ENCODE data around the gene TCEAL9.

Gene TCEAL9

DNA sequence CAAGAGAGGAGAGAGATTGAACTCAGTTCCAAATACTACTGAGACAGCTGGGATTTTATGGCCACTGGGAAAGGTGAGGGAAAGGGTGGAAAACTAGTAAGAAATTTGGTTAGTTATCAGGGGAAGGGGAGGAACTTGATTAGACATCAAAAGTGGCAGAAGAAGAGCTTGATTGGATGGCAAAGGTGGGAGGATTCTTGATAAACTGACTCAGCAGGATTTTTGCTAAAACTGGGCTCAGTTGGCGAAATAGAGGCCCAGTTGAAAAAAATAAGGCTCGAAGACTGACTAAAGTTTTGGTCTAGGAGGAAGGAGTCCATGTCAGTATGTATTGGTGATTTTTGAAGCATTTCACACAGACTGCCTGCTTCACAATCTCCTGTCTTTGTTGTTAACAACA is 30.0 kb downstream of the TCEAL9 start:
- no peak for DNase-seq (ENCODE audit: extremely low read depth, low read depth)
- TF ChIP-seq, protein P1, sequence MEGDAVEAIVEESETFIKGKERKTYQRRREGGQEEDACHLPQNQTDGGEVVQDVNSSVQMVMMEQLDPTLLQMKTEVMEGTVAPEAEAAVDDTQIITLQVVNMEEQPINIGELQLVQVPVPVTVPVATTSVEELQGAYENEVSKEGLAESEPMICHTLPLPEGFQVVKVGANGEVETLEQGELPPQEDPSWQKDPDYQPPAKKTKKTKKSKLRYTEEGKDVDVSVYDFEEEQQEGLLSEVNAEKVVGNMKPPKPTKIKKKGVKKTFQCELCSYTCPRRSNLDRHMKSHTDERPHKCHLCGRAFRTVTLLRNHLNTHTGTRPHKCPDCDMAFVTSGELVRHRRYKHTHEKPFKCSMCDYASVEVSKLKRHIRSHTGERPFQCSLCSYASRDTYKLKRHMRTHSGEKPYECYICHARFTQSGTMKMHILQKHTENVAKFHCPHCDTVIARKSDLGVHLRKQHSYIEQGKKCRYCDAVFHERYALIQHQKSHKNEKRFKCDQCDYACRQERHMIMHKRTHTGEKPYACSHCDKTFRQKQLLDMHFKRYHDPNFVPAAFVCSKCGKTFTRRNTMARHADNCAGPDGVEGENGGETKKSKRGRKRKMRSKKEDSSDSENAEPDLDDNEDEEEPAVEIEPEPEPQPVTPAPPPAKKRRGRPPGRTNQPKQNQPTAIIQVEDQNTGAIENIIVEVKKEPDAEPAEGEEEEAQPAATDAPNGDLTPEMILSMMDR (IDR thresholded peaks at IDR 0.05; ENCODE audit: low read depth, low read length), result no peak

DNA sequence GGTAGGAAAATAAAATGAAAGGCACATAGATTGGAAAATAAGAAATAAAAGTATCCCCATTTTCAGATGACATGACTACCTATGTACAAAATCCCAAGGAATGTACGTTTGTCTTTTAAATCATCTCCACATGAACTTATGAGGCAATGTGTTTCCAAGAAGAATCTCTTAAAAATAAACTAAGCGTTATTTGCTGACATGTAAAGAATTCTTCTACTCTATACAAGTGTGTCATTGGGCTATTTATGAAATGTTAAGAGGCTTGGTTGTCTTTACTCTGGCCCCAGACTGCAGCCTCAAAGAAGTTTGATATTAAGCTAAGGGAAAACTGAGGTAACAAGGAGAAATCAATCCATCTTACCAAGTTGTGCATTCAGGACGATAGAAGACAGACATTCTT is 37.2 kb downstream of the TCEAL9 start:
- TF ChIP-seq, protein P1 (IDR thresholded peaks at IDR 0.05; ENCODE audit: low read depth, low read length), result no peak
- no peak for DNase-seq (ENCODE audit: extremely low read depth, low read depth)

DNA sequence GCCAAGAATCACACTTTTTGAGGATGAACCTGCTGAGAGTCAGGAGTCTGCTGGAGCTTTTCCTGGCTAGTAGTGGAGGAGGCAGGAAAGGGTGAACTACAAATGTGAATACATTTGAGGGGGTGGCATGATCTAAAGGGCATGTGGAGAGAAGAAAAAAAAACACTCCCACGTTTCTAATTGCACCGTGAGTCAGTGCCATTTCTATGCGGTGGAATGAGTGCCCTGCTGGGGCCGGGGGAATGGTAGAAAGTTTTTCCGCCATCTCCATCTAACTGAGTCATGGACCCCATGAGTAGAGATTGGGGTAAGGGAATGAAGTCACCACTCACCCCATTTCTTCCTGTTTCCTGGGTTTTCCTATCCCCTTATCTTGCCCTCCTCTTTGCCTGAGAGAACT is 39.9 kb downstream of the TCEAL9 start:
- no peak for DNase-seq (ENCODE audit: extremely low read depth, low read depth)
- TF ChIP-seq, protein P1 (IDR thresholded peaks at IDR 0.05; ENCODE audit: low read depth, low read length), result no peak

DNA sequence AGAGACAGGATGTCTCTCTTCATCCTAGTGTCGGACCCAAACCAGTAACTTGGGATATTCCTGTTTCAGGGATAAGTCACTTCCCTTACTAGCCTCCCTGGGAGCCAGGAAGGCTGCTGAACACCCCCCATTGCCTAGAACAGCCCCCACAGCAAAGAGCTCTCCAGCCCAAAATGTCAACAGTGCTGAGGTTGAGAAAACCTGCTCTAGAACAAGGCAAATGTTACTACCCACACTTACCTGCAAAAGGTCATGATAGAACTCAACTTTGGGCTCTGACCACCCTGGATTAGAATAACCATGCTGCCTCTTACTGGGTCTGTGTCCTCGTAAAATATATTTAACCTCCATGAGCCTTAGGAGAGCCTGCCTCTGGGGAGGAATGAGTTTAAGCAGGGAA is 40.4 kb downstream of the TCEAL9 start:
- TF ChIP-seq, protein P1 (IDR thresholded peaks at IDR 0.05; ENCODE audit: low read depth, low read length), result no peak
- DNase-seq (ENCODE audit: extremely low read depth, low read depth), result no peak

DNA sequence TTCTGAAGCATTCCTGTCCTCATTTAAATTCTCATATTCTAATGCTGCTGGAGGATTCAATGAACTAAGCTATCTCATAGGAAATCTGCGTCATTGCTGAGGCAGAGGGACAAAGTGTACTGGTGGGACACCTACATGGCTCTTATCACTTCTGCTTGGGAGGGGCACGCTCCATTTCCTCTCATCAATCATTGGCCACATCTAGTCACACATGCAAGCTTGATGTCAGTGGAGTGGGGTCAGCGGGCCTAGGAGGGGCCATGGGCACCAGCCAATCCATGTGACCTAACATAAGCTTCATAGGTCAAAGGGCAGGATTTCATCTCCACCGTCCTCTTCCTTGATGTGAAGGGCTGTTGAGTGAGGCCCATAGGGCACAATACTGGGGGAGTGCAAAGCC is 41.4 kb downstream of the TCEAL9 start:
- TF ChIP-seq, protein P1 (IDR thresholded peaks at IDR 0.05; ENCODE audit: low read depth, low read length), result no peak
- no peak for DNase-seq (ENCODE audit: extremely low read depth, low read depth)

DNA sequence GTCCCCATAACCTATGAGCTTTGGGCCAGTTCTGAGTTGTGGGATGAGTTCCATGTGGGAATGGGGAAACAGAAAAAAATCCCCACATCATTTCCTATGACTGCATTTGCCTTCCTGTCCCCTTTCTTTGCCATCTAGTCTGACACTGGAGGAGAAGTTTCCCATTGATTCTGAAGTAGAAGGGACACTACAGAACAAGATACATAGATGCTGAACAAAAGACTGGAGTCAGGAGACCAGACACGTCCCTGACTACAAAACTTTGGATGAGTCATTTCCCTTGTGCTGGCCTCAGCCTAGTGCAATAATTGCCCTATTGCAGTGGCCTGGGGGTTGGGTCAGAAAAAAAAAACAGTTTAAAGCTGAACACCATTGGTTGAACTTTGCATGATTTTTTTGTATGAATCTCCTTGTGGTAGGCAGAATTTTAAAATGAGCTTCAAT is 42.1 kb downstream of the TCEAL9 start:
- TF ChIP-seq, protein P1 (IDR thresholded peaks at IDR 0.05; ENCODE audit: low read depth, low read length), result no peak
- no peak for DNase-seq (ENCODE audit: extremely low read depth, low read depth)

DNA sequence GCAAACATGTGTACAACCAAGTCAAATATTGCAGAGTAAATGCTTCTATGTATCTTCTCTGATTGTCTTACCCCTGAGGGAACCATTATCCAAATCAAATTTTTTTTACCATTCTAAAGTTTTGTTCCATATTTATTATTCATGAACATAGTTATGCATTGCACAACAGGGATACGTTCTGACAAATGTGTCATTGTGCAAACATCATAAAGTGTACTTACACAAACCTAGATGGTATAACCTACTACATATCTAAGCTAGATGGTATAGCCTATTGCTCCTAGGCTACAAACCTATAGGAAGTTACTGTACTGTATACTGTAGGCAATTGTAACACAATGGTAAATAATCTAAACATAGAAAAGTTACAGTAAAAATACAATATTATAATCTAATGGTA is 43.4 kb downstream of the TCEAL9 start:
- DNase-seq (ENCODE audit: extremely low read depth, low read depth), result no peak
- TF ChIP-seq, protein P1 (IDR thresholded peaks at IDR 0.05; ENCODE audit: low read depth, low read length), result no peak
